Measurements from ENCODE around the gene TMEM62.
A peak's percentile ranks its signal among the peaks of the same experiment; 100 is the strongest.
"Not testable (repeated sequence)": the region's sequence is repeated elsewhere in the genome, so short reads cannot be mapped to it uniquely, and the experiment has no call there.

TMEM62 gene

DNA sequence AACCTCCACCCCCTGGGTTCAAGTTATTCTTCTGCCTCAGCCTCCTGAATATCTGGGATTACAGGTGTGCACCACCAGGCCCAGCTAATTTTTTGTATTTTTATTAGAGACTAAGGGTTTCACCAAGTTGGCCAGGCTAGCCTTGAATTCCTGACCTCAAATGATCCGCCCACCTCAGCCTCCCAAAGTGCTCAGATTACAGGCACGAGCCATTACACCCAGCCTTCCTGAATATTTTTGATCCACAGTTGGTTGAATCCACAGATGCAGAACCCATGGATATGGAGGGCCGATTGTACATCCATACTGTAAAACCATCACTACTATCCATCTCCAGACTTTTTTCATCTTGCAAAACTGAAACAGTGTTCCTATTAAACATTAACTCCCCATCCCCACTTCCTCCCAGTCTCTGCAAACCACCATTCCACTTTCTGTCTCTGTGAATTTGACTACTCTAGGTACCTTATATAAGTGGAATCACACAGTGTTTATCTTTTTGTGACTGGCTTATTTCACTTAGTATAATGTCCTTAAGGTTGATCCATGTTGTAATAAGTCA lies 8.2 kb upstream of the TMEM62 start:
- DNase-seq, result peak; percentile 64

DNA sequence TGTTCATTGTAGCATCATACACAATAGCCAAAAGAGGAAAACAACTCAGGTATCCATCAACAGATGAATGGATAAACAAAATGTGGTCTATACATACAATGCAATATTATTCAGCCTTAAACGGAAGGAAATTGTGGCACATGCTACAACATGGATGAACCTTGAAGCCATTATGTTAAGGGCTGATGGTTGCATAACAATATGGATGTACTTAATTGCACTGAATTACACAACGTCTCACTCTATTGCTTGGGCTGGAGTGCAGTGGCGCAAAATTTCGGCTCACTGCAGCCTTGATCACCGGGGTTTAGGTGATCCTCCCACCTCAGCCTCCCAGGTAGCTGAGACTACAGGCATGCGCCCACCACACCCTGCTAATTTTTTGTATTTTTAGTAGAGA lies 7.0 kb upstream of the TMEM62 start:
- no peak for DNase-seq

- peak; percentile 97 for DNase-seq
These were observed 5.6 kb upstream of the TMEM62 start for GRCh38 chr15:43127752-43128151.

DNA sequence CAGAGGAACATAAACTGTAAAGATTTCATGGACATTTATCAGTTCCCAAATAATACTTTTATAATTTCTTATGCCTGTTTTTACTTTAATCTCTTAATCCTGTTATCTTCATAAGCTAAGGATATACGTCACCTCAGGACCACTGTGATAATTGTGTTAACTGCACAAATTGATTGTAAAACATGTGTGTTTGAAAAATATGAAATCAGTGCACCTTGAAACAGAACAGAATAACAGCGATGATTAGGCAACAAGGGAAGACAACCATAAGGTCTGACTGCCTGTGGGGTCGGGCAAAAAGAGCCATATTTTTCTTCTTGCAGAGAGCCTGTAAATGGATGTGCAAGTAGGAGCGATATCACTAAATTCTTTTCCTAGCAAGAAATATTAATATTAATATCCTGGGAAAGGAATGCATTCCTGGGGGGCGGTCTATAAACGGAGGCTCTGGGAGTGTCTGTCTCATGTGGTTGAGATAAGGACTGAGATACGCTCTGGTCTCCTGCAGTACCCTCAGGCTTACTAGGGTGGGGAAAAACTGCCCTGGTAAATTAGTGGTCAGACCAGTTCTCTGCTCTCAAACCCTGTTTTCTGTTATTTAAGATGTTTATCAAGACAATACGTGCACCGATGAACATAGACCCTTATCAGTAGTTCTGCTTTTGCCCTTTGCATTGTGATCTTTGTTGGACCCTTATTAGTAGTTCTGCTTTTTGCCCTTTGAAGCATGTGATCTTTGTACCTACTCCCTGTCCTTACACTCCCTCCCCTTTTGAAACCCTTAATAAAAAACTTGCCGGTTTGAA lies 5.0 kb upstream of the TMEM62 start:
- peak; percentile 50 for DNase-seq

DNA sequence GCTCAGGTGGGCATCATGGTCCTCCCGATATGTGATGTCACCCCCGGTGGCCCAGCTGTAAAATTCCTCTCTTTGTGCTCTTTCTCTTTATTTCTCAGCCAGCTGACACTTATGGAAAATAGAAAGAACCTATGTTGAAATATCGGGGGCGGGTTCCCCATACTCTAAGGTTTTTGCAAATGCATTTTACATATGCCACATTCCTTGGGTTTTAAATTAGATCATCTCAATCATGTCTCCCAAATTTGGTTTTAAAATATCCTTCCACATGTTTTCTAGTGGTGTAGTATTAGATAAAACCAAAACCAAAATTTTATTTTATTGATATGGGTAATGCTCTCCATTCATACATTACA lies 4.4 kb upstream of the TMEM62 start:
- no peak for DNase-seq

GRCh38 chr15:43132830-43133429 lies 456 bp upstream of the TMEM62 start:
- DNase-seq, result peak; percentile 54

- peak; percentile 52 for DNase-seq
These were observed 810 bp downstream of the TMEM62 start for GRCh38 chr15:43134157-43134635.

DNA sequence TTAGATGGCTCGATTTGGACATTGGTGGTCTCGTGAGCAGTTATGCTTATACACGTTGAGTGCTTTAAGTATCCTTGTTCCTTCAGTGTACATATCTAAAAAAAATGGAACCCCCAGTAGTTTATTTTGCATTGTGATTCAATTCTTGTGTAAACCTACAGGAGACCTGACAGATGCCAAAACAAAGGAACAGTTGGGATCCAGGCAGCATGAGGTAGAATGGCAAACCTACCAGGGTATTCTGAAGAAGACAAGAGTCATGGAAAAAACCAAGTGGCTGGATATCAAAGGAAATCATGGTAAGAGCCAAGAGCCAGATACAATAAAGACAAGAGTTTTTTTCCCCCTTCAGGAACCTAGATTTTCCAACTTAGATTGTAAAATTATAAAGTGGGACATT lies 2.0 kb downstream of the TMEM62 start:
- DNase-seq, result peak; percentile 3

DNA sequence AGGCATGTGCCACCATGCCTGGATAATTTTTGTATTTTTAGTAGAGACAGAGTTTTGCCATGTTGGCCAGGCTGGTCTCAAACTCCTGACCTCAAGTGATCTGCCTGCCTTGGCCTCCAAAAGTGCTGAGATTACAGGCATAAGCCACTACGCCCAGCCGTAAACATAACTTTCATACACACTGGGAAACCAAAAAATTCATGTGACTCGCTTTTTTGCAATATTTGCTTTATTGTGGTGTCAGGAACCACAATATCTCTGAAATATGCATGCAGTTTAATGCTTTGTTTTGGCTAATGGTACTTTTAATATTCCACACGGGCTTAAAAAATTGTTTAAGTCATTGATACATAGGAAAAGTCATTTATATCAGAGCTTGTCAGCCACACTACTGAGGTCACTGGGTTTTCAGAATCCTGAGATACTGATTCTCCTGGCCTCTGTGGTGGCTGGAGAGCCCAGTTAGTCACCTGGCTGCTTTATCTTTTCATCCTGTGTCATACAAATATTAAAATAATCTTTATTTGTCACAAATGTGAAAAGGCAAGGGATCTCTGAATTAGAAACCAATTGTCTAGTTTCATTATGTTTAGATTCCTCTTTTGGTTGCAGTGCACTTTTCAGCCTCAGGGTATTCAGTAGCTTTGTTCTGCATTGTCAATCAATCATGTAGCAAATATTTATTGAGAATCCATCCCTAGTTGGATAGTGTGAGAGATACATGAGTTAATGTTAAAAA lies 10.0 kb downstream of the TMEM62 start:
- DNase-seq, result no peak

DNA sequence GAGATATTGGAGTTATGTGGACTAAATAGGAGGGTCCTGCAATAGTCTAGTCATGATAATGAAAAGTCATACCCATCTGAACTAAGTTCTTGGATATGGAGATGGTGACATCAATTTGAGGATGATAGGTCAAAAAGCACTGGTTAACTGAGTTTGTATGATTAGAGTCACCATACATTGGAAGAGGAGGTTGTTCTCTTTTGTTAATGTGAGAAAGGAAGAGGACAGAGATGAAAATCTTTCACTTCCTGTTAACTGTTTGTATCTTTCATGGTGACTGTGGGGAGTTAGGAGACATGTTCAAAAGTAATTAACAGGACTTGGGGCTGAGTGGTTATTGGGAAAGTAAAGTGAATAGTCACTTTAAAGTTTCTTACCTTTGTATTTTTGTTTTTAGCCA lies 11.1 kb downstream of the TMEM62 start:
- no peak for DNase-seq

GRCh38 chr15:43146184-43146583 lies 12.8 kb downstream of the TMEM62 start:
- DNase-seq, result no peak

DNA sequence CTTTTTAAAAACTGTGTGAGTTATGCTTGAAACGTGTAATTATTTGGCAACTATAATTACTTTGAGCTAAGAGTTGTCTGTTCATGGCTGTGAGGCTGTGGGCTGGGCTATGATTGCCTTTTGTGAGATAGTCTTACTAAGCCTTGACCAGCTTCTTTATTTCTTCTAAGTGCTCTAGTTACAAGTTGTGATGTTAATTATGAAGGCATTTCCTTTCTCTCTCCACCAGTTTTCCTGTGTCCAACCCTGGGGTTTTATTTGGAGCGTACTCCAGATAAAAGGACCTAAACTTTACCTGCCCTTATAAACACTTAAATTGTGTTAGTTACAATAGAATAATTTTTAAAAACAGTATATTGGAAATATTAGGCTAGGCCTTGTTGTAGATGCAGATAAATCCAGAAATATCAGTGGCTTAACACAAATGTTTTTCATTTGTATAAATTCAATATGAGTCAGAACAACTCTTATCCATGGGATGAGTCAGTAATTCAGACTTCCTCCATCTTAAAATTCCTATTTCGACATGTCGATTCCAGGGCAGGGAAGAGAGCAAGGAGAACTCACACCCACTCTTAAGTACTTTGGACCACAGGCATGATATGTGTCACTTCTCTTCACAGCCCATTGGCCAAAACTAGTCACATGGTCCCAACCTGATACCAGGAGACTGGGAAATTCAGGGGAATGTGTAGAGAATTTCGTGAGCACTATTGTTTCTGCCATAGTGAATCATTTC lies 17.0 kb downstream of the TMEM62 start:
- peak; percentile 15 for DNase-seq

GRCh38 chr15:43151688-43152087 lies 18.3 kb downstream of the TMEM62 start:
- DNase-seq, result no peak

- DNase-seq, result no peak
These were observed 19.9 kb downstream of the TMEM62 start for GRCh38 chr15:43153269-43153668.

GRCh38 chr15:43165801-43166325 lies 32.5 kb downstream of the TMEM62 start:
- DNase-seq, result no peak

GRCh38 chr15:43167261-43167660 lies 33.9 kb downstream of the TMEM62 start:
- DNase-seq, result not testable (repeated sequence)

DNA sequence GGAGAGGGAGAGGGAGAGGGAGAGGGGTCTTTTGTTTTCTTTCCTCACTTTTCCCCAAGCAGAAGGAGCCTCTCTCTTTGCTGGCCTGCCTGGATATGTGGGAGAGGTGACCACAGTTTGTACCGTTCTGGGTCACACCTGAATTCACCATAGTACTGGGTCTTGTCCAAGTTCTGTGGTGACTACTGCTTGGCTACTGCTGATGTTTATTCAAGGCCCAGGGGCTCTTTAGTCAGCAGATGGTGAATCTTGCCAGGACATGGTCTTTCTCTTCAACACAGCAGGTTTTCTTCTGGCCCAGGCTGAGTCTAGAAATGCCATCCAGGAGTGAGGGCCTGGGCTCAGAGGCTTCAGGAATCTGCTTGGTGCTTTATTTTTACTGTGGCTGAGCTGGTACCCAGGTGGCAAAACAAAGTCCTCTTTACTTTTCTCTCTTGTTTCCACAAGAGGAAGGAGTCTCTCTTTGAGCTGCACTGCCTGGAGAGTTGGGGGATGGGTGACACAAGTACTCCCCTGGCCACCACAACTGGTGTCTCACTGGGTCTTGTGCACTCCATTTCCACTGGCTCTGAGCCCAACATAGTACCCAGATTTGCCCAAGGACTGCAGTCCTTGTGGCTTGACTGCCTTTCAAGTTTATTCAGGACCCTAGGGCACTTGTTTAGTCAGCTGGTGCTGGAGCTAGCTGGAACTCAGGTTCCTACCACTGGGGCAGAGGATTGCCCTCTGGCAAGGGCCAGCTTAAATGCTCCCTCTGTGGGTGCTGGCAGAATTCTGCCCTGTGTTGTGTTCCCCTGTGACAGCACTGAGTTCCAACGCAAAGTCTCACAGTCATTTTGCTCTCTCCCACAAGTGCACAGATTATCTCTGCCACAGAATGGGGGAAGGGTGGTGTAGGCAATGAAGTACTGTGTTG lies 35.1 kb downstream of the TMEM62 start:
- DNase-seq, result no peak

- no peak for DNase-seq
These were observed 36.5 kb downstream of the TMEM62 start for GRCh38 chr15:43169888-43170287.

GRCh38 chr15:43175656-43176309 lies 42.4 kb downstream of the TMEM62 start:
- DNase-seq, result not testable (repeated sequence)

- not testable (repeated sequence) for DNase-seq
These were observed 43.8 kb downstream of the TMEM62 start for GRCh38 chr15:43177147-43177546.

DNA sequence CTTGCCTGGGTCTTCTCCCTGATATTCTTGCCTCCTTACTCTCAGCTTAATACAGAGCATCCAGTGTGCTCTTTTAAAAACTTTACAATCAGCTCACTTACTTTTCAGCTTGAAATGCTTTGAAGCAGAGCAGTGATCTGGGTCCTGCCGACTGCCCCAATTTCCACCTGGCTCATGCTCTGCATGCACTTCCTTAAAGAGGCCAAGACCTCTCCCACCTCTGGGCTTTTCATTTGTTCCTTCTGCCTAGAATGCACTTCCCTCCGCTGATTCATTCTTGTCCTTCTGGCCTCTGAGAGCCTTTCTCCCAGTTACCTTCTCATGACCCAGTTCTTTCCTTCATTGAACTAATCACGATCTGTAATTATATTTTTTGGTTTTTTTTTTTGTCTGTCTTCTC lies 49.9 kb downstream of the TMEM62 start:
- no peak for DNase-seq

Measured in DMS53 (cell line).